ENCODE measurements around the gene CYRIA.

Gene CYRIA

DNA sequence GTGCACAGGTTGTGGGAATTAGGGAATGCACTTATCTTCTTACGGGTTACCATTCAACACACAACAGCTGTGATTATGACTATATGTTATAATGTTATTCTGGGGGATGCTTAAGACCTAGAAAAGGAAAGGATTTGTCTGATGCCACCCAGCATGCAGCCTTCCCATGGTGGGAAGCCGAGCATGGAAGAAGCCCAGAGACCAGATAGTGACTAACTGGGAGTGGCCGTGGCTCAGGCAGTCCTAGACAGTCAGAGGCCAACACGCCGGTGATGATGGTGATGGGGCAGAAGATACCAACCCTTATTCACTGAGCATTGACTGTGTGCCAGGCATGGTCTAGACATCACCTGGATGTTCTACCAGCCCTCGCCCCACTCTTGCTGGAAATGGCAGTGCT is 35.9 kb downstream of the CYRIA start:
- no peak for DNase-seq (ENCODE audit: low read depth in 3 of 3)

DNA sequence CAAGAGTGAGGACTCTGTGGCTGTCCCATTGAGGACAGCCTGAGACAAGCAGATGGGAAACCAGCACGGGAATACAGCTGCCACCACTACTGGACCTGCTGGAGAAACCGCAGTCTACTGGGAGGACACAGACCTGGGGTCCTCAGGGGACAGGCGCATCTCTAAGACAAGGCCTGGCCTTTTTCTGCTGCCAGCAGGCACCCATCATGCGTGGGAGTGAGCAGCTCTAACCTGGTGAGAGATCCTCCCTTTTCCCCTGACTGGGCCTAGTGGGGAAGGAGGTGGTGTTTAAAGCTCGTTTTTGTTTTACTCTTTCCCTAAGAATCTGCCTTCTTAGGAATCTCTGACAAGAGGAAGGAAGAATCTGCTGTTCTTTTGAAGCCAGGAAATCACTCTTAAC is 36.6 kb downstream of the CYRIA start:
- DNase-seq (ENCODE audit: low read depth in 3 of 3): no peak

DNA sequence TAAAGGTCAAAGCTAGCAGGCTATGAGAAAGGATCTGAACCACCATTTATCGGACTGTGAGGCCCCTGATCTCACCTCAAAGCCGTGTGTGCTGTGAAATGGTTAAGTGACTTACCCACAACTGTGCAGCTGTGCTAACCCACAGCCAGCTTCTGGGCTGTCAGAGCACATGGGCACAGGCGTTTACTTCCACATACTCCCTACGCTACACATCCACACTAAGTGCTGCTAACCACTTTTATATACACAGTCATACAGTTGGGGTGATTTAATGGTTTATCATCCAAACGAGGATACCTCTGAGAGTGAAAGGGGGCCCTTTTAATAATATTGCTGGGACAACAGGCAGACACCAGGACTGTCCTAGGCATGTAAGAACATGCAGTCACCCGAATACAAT is 37.3 kb downstream of the CYRIA start:
- DNase-seq (ENCODE audit: low read depth in 3 of 3): no peak

DNA sequence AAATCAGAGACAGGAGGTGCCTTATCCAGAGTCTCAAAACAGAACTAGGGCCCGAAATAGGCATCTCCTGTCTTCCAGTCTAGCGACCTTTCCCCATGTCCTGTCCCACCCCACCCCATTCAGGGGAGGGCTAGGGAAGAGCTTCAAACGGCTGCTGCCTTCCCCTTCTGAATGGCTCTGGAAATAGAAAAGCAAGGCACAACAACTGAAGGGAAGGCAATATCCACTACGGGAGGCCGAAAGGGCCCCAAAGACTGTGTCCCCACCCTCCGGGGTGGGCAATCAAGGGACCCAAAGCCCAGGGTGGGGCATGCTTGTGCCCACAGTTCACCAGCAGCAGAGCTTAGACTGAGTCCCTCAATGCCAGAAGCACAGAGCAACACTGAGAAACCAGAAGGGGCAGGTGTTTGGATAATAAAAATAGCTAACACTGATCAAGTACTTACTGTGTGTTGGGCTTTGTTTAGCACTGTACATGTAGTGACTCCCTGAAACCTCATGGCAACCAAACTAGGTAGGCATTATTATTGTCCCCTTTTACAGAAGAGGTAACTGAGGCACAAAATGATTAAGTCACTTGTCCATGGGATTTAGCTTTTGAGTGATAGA is 38.5 kb downstream of the CYRIA start:
- DNase-seq (ENCODE audit: low read depth in 3 of 3): no peak

DNA sequence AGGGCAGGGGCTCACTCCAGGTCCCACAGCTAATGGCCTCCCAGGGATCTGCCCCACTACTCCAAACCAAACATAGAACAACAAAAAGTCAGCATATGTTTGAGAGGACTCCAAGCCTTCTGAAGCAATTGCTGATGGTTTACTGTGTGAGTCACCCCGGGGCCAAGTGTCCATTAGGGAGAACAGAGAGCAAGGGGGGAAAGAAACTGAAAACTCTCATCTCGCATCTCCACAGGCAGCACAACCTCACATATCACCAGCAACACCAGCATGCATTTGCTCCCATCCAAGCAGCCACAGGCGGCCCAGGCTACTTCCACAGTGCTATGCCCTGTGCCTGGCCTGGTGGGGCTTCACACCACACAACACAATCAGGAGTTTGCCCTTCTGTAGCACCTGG is 39.1 kb downstream of the CYRIA start:
- no peak for DNase-seq (ENCODE audit: low read depth in 3 of 3)

DNA sequence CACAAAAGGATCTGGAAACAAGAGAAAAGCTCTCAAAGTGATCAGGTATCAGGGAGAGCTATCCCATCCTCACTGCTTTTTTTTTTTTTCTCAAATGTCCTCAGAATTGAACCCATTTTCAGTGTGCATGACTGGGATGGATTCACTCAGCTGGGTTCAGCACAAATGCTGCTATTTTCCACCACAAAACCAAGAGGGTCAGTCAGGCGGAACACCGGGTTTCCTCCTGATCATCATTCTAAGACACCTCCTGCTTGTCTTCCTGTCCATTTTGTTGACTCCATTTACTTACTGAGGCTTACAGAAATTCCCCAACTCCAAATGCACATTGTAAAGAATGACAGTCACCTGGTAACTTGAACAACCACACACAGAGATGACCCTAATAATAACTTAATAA is 39.9 kb downstream of the CYRIA start:
- DNase-seq (ENCODE audit: low read depth in 3 of 3): no peak

DNA sequence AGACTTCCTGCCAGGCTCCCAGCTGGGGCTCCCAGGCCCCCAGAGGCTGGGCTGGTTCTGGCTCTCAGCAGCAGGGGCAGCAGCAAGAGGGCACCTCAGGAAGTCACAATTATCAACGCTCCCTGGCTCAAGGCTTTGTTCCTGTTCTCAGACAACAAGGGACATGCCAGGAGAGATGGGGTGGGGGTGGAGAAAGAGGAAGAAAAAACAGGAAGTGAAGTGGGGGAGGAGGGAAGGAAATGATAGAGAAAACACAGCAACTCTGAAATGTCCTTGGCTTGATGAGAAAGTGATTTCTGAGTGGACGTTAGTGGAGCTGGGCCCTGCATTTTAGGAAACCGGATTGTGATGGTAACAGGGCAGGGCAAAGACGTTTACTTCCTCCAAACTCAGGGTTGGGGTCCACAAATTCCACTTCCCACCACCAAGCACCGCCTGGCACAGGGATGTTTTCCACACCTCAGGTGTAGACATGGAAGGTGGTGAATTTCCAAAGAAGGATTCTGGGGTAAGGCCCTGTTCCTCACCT is 40.4 kb downstream of the CYRIA start:
- no peak for DNase-seq (ENCODE audit: low read depth in 3 of 3)

DNA sequence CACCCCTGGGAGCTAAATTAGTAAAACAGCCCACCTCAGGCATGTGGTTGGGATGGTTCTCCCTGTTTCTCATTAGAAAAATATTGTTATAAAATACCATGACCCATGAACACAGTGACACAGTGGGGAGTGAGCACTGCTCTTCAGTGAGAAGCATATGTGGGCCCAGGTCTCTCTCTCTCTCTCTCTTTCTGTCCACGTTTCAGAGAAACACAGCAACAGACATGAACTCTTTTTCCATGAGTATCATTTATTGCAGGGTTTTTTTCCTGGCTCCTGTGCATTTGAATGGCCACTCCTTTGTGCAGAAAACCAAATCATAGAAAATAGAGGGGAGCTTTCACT is 41.2 kb downstream of the CYRIA start:
- DNase-seq (ENCODE audit: low read depth in 3 of 3): no peak

DNA sequence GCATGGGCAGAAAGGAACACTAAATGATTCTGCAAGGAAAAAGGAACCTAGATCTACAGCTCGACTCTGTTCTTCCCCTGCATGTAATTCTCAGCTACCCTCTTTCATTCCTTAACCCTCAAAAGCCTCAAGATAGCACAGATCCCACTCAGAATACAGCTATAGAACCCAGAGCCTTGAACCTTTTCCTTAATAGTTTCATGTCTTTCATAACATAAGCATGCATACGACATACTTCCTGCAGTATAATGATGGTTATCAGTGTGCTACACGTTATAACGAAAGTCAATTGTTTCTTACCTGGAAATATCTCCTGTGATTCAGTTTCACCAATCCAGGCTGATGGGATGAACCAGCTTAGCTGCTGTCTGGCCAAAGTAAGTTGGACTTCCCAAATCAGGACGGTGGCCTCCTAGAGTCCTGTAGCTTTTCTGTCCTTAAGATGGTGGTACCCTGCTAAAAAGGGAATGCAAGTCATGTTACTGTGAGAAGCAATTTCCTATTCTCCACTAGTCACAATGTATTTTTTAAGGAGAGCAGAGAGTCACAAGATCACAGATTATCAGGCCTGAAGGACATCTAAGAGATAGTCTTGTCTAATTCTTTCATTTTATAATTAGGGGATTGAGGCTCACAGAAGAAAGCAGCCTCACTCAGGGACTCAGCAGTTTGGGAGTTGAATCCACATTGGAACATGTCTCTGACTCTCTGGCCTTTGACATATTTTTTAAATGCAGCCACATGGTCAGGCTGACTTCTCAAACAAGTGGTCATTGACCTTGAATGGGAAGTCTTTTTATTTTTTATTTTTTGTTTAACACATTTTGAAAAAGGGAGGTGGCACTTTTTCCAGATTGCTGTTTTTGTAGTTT is 41.8 kb downstream of the CYRIA start:
- no peak for DNase-seq (ENCODE audit: low read depth in 3 of 3)

DNA sequence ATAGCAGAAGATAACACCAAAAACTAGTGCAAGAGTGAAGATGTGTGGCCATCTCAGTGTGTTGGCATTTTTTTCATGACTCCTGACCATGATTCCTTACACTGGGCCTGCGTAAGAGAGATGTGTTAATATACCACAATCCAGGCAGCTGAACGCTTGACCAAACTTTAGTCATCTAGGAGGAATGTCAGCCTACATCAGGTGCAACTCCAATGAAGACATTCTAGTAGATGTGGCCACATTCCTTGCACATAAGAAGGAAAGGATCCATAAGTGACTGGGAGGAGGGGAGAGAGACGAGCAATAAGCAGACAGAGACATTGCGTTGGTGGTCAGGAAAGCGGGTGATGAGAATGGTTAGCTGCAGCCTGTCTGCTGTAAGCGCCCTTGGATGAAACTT is 42.6 kb downstream of the CYRIA start:
- DNase-seq (ENCODE audit: low read depth in 3 of 3): no peak

DNA sequence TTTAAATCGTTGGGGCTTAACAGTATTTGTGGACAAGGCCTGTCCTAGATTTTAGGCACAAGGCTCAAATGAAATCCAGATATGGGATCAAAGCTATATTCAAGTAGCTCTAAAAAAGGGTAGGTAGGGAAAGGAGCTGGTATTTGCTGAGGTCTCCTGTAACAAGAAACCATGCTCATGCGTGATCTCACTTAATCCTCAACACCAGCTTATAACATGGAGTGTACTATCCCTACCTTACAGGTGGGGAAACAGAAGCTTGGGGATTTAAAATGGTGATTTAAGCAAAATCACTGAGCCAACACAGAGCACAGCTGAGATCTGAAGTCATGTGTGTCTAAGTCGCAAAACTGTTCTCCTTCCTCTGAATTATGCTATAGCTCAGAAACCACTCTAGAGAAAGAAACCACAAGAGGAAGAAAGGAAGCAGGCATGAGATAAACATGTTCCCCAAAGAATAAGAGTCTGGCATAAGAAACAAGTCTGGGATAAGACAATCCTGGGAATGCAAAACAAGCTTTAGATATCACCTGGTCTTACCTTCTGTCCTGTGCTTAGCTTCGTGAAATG is 43.1 kb downstream of the CYRIA start:
- DNase-seq (ENCODE audit: low read depth in 3 of 3): no peak

DNA sequence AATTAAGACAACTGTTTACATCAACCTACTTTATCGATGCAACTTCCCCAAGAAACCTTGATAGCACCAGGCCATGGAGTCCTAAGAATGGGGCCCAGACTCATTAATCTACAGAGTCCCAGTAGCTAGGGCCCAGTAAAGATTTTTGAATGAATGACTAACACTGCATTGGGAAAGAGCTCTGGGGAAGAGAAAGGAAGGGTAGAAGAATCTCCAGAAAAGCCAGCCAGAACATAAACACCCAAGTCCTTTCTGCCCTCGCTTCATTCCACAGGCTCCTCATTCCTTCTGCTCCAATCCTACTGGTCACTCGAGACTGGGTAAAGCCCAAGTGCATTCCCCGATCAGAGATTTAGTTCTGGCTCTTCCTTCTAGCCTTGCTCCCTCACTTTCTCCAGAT is 44.3 kb downstream of the CYRIA start:
- no peak for DNase-seq (ENCODE audit: low read depth in 3 of 3)

DNA sequence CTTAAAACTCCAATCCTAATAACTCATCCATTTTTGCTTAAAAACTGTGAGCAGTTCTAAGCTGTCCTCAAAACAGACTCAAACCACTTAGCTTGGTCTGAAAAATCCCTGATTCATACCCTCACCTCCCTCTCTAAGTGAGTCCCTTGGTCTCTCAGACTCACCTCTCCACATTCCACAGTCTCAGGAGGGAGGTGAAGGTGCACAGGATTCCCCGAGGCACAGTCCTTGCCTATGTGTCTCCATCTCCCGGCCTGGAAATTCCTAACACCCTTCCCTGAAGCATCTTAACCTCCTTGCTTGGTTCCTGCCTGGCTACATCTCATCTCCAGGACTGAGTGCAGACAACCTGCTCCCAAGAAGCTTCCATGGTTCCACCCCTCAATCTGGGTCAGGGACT is 45.0 kb downstream of the CYRIA start:
- DNase-seq (ENCODE audit: low read depth in 3 of 3): no peak

DNA sequence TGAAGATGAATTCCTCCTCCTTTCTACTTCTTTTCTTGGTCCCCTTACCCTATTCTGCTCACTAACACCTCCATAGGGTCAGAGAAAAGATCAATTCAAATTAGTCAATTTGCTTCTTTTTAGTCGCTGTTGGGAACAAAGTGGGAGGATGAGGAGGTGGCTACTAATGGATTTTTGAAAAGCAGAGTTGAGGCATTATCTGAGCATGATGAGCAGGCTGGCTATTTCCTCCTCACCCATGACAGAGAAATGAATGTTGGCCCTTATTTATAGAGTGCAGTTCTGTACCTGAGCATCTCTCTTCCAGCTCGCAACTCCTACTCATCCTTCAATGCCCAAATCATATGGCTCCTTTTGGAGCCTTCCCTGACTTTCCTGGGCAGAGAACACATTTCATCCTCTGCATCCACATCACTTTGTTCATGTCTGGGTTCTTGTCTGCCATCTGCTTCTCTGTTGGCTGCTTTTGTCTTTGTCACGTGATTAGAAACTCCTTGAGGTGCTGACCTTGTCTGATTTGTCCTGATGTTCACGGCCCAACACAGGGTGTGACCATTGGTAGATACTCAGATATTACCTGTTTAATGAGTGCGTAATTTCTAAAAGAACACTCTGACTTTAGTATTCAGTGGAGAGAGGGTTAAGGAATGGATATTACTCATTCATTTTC is 45.9 kb downstream of the CYRIA start:
- DNase-seq (ENCODE audit: low read depth in 3 of 3): no peak

DNA sequence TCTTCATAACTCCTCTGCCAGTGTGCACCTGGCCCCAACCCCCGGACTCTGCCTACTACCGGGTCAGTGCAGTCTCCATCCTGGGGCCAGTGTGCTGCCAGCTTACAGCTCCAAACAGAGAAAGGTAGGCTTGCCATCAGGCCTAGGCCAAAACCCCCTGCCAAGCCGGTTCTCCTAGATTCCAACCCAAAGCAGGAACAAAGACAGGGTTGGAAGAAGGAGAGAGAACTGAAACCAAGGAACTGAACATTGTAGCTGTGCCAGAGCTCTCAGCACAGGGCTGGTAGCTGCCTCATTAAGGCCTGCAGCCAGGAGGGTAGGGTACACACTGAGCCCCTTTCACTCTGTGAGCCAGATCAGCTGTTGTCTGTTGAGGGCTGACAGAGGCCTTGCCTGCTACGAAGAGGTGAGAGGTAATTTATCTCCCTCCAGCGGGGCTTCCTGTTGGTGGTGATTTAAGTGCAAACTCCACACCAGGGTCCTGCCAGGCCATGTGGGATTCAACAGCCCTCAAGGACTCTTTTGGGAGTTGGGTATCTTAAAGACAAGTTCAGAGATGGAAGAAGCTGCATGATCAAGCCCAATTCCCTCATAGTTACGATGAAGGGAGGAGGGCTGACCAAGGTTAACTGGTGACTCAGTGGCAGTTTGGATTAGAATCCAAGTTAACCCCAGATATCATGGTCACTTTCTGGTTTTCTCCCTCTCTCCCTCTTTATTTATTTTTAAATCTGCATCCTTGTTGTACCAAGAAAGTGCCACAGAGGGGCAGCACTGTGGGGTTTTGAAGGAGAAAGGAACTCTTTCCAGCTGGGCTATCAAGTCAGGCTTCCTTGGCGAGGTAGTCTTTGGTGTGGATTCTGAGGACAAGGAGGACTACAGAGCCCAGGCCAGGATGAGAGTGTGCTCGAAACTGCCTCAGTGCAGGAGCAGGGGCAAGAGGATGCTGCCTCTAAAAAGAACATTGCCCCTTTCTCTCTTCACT is 48.1 kb downstream of the CYRIA start:
- no peak for DNase-seq (ENCODE audit: low read depth in 3 of 3)

All from stimulated activated CD4-positive, alpha-beta T cell treated with anti-CD3 and anti-CD28 coated beads, TNF-alpha, amount 100 ng/mL, for 24 hours (primary cell).